ENCODE measurements around the gene GPR180. TPM values are rescaled to one million over a fixed set of nuclear protein-coding genes. Genes with fewer than 3 reads are reported as not detected.

The GPR180 gene
- total RNA-seq, 1 experiment from 2014 or later = 5.0 TPM

DNA sequence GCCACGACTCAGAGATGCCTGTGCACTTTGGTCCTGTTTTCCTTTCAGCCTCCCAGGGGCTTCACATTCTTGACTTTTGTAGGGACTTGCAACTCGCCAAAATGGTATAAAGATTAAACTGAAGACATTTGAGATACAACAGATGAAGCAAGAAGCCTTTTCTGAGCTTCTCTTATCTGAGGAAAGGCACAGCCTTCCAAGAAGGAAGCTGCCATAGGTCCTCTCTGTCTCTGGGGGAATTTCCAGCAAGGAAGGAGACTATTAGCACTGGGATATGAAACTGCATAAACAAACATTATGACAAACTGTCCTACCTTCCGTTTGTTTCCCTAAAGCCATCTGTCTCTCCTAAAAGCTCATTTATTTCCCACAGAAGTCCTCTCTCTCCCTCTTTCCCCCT lies 45.0 kb upstream of the GPR180 start:
- CTCF ChIA-PET = interaction anchor here (1.2 kb wide), 1 partner anchor 61 kb away, joined by 4 read pairs; no protein-coding TSS in a partner anchor
- POLR2A ChIA-PET = interaction anchor here (0.6 kb wide), 1 partner anchor 117 kb away, joined by 6 read pairs; no protein-coding TSS in a partner anchor

DNA sequence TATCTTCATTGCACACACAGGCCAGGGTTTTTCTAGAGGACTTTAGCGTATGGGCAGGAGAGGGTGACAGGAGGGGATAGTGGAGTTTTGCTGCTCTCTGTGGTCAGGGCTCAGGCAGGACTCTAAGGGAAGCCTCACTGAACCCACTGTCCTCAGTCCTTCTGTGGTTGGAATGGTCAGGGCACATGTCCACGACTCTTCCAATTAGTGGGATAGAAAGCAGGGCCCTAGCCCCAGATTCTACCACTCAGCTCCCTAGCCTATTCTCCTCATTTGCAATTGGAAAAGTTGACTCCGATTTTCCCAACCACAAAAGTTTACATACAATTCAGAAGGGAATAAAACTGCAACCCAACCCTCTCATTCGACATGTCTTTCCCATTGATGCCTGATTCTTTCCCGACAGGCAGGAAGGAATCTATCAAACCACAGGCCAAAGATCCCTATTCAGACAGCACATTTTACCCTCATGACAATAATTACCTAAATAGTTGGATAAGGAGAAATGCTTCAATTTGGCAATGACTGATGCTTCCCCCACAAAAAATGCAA lies 43.9 kb upstream of the GPR180 start:
- POLR2A ChIA-PET = no interaction called here
- no peak overlapping the region for H3K4me3 Mint-ChIP-seq
- H3K27me3 Mint-ChIP-seq (ENCODE audit: low read depth) = no peaks in the 10 kb centered on the region
- H3K27ac Mint-ChIP-seq = no peak overlapping the region
- peaks cover 9% of the 10 kb centered on the region for H3K9me3 Mint-ChIP-seq
- TF ChIP-seq JAZF1 (CRISPR knock-in tag; IDR thresholded peaks at IDR 0.05) = no peak
- no peak for TF ChIP-seq ZNF416 (CRISPR knock-in tag; IDR thresholded peaks at IDR 0.05)
- TF ChIP-seq, protein P1, sequence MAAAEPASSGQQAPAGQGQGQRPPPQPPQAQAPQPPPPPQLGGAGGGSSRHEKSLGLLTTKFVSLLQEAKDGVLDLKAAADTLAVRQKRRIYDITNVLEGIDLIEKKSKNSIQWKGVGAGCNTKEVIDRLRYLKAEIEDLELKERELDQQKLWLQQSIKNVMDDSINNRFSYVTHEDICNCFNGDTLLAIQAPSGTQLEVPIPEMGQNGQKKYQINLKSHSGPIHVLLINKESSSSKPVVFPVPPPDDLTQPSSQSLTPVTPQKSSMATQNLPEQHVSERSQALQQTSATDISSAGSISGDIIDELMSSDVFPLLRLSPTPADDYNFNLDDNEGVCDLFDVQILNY (CRISPR knock-in tag; IDR thresholded peaks at IDR 0.05) = no peak
- TF ChIP-seq, protein P2, sequence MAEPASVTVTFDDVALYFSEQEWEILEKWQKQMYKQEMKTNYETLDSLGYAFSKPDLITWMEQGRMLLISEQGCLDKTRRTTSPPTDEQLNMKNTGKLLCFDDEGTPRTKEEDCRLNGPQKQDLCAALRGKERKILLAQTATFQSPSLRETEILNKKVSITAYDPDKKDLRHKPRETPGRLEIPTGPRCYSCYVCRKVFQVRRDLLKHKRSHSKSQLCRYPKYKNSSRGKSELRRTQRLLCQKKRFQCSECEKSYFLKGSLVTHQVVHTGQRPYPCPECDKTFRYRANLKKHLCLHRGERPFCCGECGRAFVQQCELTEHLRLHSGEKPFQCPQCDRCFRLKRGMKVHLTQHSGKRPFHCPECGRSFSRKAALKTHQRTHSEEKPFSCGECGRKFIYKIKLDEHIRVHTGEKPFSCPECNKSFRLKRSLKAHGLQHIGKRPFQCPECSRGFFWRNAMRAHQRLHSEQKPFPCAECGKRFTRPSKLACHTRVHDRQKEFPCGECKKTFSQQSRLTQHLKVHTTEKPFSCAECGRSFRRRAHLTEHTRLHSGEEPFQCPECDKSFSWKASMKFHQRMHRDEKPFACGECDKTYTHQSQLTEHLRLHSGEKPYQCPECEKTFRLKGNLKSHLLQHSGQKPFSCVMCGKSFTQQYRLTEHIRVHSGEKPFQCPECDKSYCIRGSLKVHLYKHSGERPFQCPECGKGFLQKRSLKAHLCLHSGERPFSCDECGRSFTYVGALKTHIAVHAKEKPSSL (CRISPR knock-in tag; conservative IDR thresholded peaks at IDR 0.05) = no peak
- no peak for TF ChIP-seq OVOL2 (CRISPR knock-in tag; IDR thresholded peaks at IDR 0.05; ENCODE audit: borderline replicate concordance)
- TF ChIP-seq, protein P3, sequence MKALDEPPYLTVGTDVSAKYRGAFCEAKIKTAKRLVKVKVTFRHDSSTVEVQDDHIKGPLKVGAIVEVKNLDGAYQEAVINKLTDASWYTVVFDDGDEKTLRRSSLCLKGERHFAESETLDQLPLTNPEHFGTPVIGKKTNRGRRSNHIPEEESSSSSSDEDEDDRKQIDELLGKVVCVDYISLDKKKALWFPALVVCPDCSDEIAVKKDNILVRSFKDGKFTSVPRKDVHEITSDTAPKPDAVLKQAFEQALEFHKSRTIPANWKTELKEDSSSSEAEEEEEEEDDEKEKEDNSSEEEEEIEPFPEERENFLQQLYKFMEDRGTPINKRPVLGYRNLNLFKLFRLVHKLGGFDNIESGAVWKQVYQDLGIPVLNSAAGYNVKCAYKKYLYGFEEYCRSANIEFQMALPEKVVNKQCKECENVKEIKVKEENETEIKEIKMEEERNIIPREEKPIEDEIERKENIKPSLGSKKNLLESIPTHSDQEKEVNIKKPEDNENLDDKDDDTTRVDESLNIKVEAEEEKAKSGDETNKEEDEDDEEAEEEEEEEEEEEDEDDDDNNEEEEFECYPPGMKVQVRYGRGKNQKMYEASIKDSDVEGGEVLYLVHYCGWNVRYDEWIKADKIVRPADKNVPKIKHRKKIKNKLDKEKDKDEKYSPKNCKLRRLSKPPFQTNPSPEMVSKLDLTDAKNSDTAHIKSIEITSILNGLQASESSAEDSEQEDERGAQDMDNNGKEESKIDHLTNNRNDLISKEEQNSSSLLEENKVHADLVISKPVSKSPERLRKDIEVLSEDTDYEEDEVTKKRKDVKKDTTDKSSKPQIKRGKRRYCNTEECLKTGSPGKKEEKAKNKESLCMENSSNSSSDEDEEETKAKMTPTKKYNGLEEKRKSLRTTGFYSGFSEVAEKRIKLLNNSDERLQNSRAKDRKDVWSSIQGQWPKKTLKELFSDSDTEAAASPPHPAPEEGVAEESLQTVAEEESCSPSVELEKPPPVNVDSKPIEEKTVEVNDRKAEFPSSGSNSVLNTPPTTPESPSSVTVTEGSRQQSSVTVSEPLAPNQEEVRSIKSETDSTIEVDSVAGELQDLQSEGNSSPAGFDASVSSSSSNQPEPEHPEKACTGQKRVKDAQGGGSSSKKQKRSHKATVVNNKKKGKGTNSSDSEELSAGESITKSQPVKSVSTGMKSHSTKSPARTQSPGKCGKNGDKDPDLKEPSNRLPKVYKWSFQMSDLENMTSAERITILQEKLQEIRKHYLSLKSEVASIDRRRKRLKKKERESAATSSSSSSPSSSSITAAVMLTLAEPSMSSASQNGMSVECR (CRISPR knock-in tag; IDR thresholded peaks at IDR 0.05; ENCODE audit: borderline replicate concordance) = no peak
- no peak for TF ChIP-seq NFATC4 (CRISPR knock-in tag; IDR thresholded peaks at IDR 0.05)
- no peak for TF ChIP-seq ZNF219 (CRISPR knock-in tag; IDR thresholded peaks at IDR 0.05; ENCODE audit: borderline replicate concordance)
- TF ChIP-seq, protein P4, sequence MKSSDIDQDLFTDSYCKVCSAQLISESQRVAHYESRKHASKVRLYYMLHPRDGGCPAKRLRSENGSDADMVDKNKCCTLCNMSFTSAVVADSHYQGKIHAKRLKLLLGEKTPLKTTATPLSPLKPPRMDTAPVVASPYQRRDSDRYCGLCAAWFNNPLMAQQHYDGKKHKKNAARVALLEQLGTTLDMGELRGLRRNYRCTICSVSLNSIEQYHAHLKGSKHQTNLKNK (CRISPR knock-in tag; IDR thresholded peaks at IDR 0.05) = no peak
- TF ChIP-seq FOXK1 (CRISPR knock-in tag; IDR thresholded peaks at IDR 0.05) = no peak
- H3K4me1 Mint-ChIP-seq = peaks cover 5% of the 10 kb centered on the region; the same call in 1 of the 2 replicates
- H3K36me3 Mint-ChIP-seq = no peaks in the 10 kb centered on the region
- CTCF ChIA-PET = no interaction called here
- ATAC-seq (no peak), DNase-seq (ENCODE audit: low spot score) (no peak)

More for the DNA sequence above, 45.0 kb upstream of the GPR180 start:
- Mint-ChIP-seq H3K4me3 (no peak overlapping the region), H3K27ac (no peak overlapping the region), H3K27me3 (ENCODE audit: low read depth) (peaks cover 5% of the 10 kb centered on the region; the same call in 1 of the 2 replicates), H3K36me3 (no peaks in the 10 kb centered on the region), H3K9me3 (peaks cover 9% of the 10 kb centered on the region), H3K4me1 (peaks cover 5% of the 10 kb centered on the region; the same call in 1 of the 2 replicates)
- DNase-seq (ENCODE audit: low spot score) (no peak), ATAC-seq (no peak)
- TF ChIP-seq ZBTB21 (CRISPR knock-in tag; IDR thresholded peaks at IDR 0.05; ENCODE audit: borderline replicate concordance) = no peak
- no peak for TF ChIP-seq HMGA2 (CRISPR knock-in tag; IDR thresholded peaks at IDR 0.05)
- TF ChIP-seq GABPB1 (CRISPR knock-in tag; IDR thresholded peaks at IDR 0.05) = no peak
- no peak for TF ChIP-seq CREB1 (CRISPR knock-in tag; IDR thresholded peaks at IDR 0.05)
- TF ChIP-seq NR2C2 (CRISPR knock-in tag; IDR thresholded peaks at IDR 0.05) = no peak
- TF ChIP-seq FOXK1 (CRISPR knock-in tag; IDR thresholded peaks at IDR 0.05) = no peak
- TF ChIP-seq GRHL2 (CRISPR knock-in tag; IDR thresholded peaks at IDR 0.05; ENCODE audit: insufficient replicate concordance, severe bottlenecking) = no peak
- TF ChIP-seq IRF2 (CRISPR knock-in tag; IDR thresholded peaks at IDR 0.05; ENCODE audit: borderline replicate concordance, low read depth) = no peak
- TF ChIP-seq GTF2I (CRISPR knock-in tag; conservative IDR thresholded peaks at IDR 0.05) = no peak
- no peak for TF ChIP-seq JUN (CRISPR knock-in tag; IDR thresholded peaks at IDR 0.05)
- TF ChIP-seq, protein P3 (CRISPR knock-in tag; IDR thresholded peaks at IDR 0.05; ENCODE audit: borderline replicate concordance) = no peak
- TF ChIP-seq, protein P5, sequence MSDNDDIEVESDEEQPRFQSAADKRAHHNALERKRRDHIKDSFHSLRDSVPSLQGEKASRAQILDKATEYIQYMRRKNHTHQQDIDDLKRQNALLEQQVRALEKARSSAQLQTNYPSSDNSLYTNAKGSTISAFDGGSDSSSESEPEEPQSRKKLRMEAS (CRISPR knock-in tag; IDR thresholded peaks at IDR 0.05) = no peak
- TF ChIP-seq TCF7 (CRISPR knock-in tag; IDR thresholded peaks at IDR 0.05; ENCODE audit: low read depth) = no peak
- TF ChIP-seq, protein P6, sequence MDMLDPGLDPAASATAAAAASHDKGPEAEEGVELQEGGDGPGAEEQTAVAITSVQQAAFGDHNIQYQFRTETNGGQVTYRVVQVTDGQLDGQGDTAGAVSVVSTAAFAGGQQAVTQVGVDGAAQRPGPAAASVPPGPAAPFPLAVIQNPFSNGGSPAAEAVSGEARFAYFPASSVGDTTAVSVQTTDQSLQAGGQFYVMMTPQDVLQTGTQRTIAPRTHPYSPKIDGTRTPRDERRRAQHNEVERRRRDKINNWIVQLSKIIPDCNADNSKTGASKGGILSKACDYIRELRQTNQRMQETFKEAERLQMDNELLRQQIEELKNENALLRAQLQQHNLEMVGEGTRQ (CRISPR knock-in tag; IDR thresholded peaks at IDR 0.05) = no peak

All from WTC11 (cell line).